NCI-H2196 treated with DMSO at 0.1 percent for 48 hours (cell line): ENCODE measurements around the gene PPARA.
A peak's percentile ranks its signal among the peaks of the same experiment; 100 is the strongest.
"Not testable (repeated sequence)": the region's sequence is repeated elsewhere in the genome, so short reads cannot be mapped to it uniquely, and the experiment has no call there.

Source experiments
- DNase-seq: peaks from one replicate; lab custom pipeline; 2025; ENCODE audit not compliant: unreplicated experiment; lab: John Stamatoyannopoulos, UW

Gene PPARA

GRCh38 chr22:46240506-46240905 lies 90.2 kb downstream of the PPARA start:
- DNase-seq = no peak

- DNase-seq = no peak
Observed at GRCh38 chr22:46240907-46241306, 90.6 kb downstream of the PPARA start.

GRCh38 chr22:46241396-46242007 lies 91.2 kb downstream of the PPARA start:
- DNase-seq = no peak

GRCh38 chr22:46242076-46242475 lies 91.8 kb downstream of the PPARA start:
- DNase-seq = no peak

GRCh38 chr22:46244771-46245170 lies 94.4 kb downstream of the PPARA start:
- DNase-seq = no peak

GRCh38 chr22:46245511-46245910 lies 95.2 kb downstream of the PPARA start:
- peak; percentile 53 for DNase-seq

- no peak for DNase-seq
Observed at GRCh38 chr22:46246178-46246577, 95.9 kb downstream of the PPARA start.

GRCh38 chr22:46247443-46247975 lies 97.2 kb downstream of the PPARA start:
- DNase-seq = no peak

GRCh38 chr22:46250035-46250782 lies 99.9 kb downstream of the PPARA start, which contains the start of gene CDPF1:
Gene CDPF1, minus strand, starts transcription at chr22:46250293. Its CDS starts 2,009 bp downstream, at chr22:46248284.
- peak; percentile 73 for DNase-seq

- no peak for DNase-seq
Observed at GRCh38 chr22:46250783-46251125, 100.4 kb downstream of the PPARA start.

GRCh38 chr22:46251266-46251665 lies 100.9 kb downstream of the PPARA start:
- no peak for DNase-seq

- DNase-seq = no peak
Observed at GRCh38 chr22:46251816-46252380, 101.6 kb downstream of the PPARA start.

GRCh38 chr22:46256358-46256958 lies 106.1 kb downstream of the PPARA start:
- no peak for DNase-seq

- DNase-seq = no peak
Observed at GRCh38 chr22:46259374-46259773, 109.0 kb downstream of the PPARA start.

- DNase-seq = no peak
Observed at GRCh38 chr22:46260038-46260437, 109.7 kb downstream of the PPARA start.

GRCh38 chr22:46262449-46263215 lies 112.3 kb downstream of the PPARA start:
- no peak for DNase-seq

GRCh38 chr22:46263216-46263590 lies 112.9 kb downstream of the PPARA start, which contains the start of gene PKDREJ:
Gene PKDREJ, minus strand, starts transcription at chr22:46263343. Its CDS starts 21 bp downstream, at chr22:46263322.
- no peak for DNase-seq

GRCh38 chr22:46264520-46264919 lies 114.2 kb downstream of the PPARA start:
- DNase-seq = not testable (repeated sequence)

GRCh38 chr22:46265627-46266026 lies 115.3 kb downstream of the PPARA start:
- not testable (repeated sequence) for DNase-seq

- DNase-seq = peak; percentile 53
Observed at GRCh38 chr22:46267431-46268279, 117.3 kb downstream of the PPARA start, which contains the start of gene TTC38. Gene TTC38, plus strand, starts transcription at chr22:46268008. Its CDS starts 32 bp downstream, at chr22:46268040.
